ENCODE data around the gene DSP.

DSP gene

DNA sequence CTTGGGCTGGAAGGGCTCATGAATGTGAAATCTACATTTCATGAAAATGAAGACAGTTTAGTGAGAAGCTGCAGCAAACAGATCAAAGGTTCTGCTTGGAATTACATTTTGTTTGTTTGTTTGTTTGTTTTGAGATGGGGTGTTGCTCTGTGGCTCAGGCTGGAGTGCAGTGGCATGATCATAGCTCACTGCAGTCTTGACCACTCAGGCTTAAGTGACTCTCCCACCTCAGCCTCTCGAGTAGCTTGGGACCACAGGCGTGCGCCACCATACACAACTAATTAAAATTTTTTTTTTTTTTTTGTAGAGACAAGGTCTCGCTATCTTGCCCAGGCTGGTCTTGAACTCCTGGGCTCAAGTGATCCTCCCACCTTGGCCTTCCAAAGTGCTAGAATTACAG is 5.8 kb downstream of the DSP start:
- 0 out of 2 replicates have a peak, but pooled peaks cover 2% of the 10 kb centered on the region for H3K4me1 ChIP-seq (ENCODE audit: low read length)
- H3K9ac ChIP-seq (ENCODE audit: low read length) = no peak overlapping the region
- H4K20me1 ChIP-seq (ENCODE audit: insufficient read depth, low read length) = no peaks in the 10 kb centered on the region
- H3K79me2 ChIP-seq (ENCODE audit: low read length) = no peaks in the 10 kb centered on the region
- H2AFZ ChIP-seq (ENCODE audit: low read length) = no peak overlapping the region
- DNase-seq = no peak
- H3K27ac ChIP-seq (ENCODE audit: low read length) = no peak overlapping the region
- H3F3A ChIP-seq (ENCODE audit: insufficient read depth, low read length) = no peaks in the 10 kb centered on the region
- no peaks in the 10 kb centered on the region for H3K27me3 ChIP-seq (replicated peaks; ENCODE audit: insufficient read depth, low read length)
- H3K9me3 ChIP-seq (replicated peaks; ENCODE audit: insufficient read depth, low read length) = no peaks in the 10 kb centered on the region
- TF ChIP-seq, protein P1, sequence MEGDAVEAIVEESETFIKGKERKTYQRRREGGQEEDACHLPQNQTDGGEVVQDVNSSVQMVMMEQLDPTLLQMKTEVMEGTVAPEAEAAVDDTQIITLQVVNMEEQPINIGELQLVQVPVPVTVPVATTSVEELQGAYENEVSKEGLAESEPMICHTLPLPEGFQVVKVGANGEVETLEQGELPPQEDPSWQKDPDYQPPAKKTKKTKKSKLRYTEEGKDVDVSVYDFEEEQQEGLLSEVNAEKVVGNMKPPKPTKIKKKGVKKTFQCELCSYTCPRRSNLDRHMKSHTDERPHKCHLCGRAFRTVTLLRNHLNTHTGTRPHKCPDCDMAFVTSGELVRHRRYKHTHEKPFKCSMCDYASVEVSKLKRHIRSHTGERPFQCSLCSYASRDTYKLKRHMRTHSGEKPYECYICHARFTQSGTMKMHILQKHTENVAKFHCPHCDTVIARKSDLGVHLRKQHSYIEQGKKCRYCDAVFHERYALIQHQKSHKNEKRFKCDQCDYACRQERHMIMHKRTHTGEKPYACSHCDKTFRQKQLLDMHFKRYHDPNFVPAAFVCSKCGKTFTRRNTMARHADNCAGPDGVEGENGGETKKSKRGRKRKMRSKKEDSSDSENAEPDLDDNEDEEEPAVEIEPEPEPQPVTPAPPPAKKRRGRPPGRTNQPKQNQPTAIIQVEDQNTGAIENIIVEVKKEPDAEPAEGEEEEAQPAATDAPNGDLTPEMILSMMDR (IDR thresholded peaks at IDR 0.05; ENCODE audit: low read length) = no peak
- TF ChIP-seq EZH2phosphoT487 (IDR thresholded peaks at IDR 0.05; ENCODE audit: low read length) (no peak), EZH2 (optimal IDR thresholded peaks at IDR 0.05; ENCODE audit: low read depth, low read length) (no peak)
- H3K4me3 ChIP-seq (ENCODE audit: low read length) = no peak overlapping the region
- H3K9me2 ChIP-seq (replicated peaks; ENCODE audit: insufficient read depth, low read length) = no peaks in the 10 kb centered on the region
- H3K4me2 ChIP-seq (ENCODE audit: low read depth, low read length) = no peak overlapping the region
- no peaks in the 10 kb centered on the region for H3K36me3 ChIP-seq (replicated peaks; ENCODE audit: insufficient read depth, low read length)

- Histone ChIP-seq H3K27ac (ENCODE audit: low read length) (no peak overlapping the region), H3F3A (ENCODE audit: insufficient read depth, low read length) (no peaks in the 10 kb centered on the region), H3K9ac (ENCODE audit: low read length) (no peak overlapping the region), H4K20me1 (ENCODE audit: insufficient read depth, low read length) (no peaks in the 10 kb centered on the region), H3K36me3 (replicated peaks; ENCODE audit: insufficient read depth, low read length) (no peaks in the 10 kb centered on the region), H3K4me1 (ENCODE audit: low read length) (no peaks in the 10 kb centered on the region), H3K4me3 (ENCODE audit: low read length) (no peak overlapping the region), H3K9me3 (replicated peaks; ENCODE audit: insufficient read depth, low read length) (no peaks in the 10 kb centered on the region), H3K4me2 (ENCODE audit: low read depth, low read length) (no peak overlapping the region), H3K79me2 (ENCODE audit: low read length) (no peaks in the 10 kb centered on the region), H3K27me3 (replicated peaks; ENCODE audit: insufficient read depth, low read length) (no peaks in the 10 kb centered on the region), H2AFZ (ENCODE audit: low read length) (no peak overlapping the region), H3K9me2 (replicated peaks; ENCODE audit: insufficient read depth, low read length) (no peaks in the 10 kb centered on the region)
- TF ChIP-seq EZH2 (optimal IDR thresholded peaks at IDR 0.05; ENCODE audit: low read depth, low read length) (no peak), EZH2phosphoT487 (IDR thresholded peaks at IDR 0.05; ENCODE audit: low read length) (no peak)
- TF ChIP-seq, protein P1 (IDR thresholded peaks at IDR 0.05; ENCODE audit: low read length) = no peak
- no peak for DNase-seq
These were observed 8.9 kb downstream of the DSP start for GRCh38 chr6:7550433-7550801.

DNA sequence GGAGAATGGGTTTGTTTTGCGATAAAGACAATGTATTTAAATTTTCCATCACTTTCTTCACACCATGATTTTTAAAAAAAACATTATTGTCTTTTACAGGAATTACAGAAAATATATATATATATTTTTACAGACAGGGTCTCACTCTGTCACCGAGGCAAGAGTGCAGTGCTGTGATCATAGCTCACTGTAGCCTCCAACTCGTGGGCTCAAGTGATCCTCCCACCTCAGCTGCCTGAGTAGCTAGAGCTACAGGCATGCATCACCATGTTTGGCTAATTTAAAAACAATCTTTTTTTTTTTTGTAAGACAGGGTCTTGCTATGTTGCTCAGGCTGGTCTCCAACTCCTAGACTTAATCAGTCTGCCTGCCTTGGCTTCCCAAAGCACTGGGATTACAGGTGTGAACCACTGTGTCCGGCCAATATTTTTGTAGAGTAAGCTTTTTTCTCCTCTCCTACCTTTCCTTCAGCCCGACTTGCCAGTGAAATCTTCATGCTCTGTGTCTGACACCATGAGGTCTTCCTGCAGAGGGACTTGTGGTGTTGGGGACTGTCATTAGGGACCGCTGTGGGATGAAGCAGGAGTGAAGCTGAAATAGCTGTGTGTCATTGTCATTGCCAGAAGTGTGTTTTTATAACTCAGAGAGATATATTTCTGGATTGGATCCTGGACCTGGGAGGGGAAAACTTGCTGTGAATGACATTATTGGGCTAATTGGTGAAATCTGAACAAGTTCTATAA is 13.2 kb downstream of the DSP start:
- Histone ChIP-seq H3K4me3 (ENCODE audit: low read length) (no peak overlapping the region), H3K9ac (ENCODE audit: low read length) (no peak overlapping the region), H3K4me2 (ENCODE audit: low read depth, low read length) (no peak overlapping the region), H3K36me3 (replicated peaks; ENCODE audit: insufficient read depth, low read length) (no peaks in the 10 kb centered on the region), H4K20me1 (ENCODE audit: insufficient read depth, low read length) (no peaks in the 10 kb centered on the region), H3K9me2 (replicated peaks; ENCODE audit: insufficient read depth, low read length) (no peaks in the 10 kb centered on the region), H3K27ac (ENCODE audit: low read length) (no peak overlapping the region), H3F3A (ENCODE audit: insufficient read depth, low read length) (no peaks in the 10 kb centered on the region), H2AFZ (ENCODE audit: low read length) (no peak overlapping the region), H3K27me3 (replicated peaks; ENCODE audit: insufficient read depth, low read length) (no peaks in the 10 kb centered on the region), H3K4me1 (ENCODE audit: low read length) (no peaks in the 10 kb centered on the region), H3K9me3 (replicated peaks; ENCODE audit: insufficient read depth, low read length) (no peaks in the 10 kb centered on the region), H3K79me2 (ENCODE audit: low read length) (no peaks in the 10 kb centered on the region)
- DNase-seq = no peak
- TF ChIP-seq EZH2 (optimal IDR thresholded peaks at IDR 0.05; ENCODE audit: low read depth, low read length) (no peak), EZH2phosphoT487 (IDR thresholded peaks at IDR 0.05; ENCODE audit: low read length) (no peak)
- TF ChIP-seq, protein P1 (IDR thresholded peaks at IDR 0.05; ENCODE audit: low read length) = no peak

Data from MM.1S (cell line).